ENCODE results near the gene RASSF5. TPM values are rescaled to one million over a fixed set of nuclear protein-coding genes. Genes with fewer than 3 reads are reported as not detected.
A peak's percentile ranks its signal among the peaks of the same experiment; 100 is the strongest.

Gene RASSF5
- total and polyA plus RNA-seq, 9 of the 15 experiments (the other 6 are each of a cell fraction or from before 2014, with no cell fraction given), result 6.1 to 41.0 (median 25.2) TPM

DNA sequence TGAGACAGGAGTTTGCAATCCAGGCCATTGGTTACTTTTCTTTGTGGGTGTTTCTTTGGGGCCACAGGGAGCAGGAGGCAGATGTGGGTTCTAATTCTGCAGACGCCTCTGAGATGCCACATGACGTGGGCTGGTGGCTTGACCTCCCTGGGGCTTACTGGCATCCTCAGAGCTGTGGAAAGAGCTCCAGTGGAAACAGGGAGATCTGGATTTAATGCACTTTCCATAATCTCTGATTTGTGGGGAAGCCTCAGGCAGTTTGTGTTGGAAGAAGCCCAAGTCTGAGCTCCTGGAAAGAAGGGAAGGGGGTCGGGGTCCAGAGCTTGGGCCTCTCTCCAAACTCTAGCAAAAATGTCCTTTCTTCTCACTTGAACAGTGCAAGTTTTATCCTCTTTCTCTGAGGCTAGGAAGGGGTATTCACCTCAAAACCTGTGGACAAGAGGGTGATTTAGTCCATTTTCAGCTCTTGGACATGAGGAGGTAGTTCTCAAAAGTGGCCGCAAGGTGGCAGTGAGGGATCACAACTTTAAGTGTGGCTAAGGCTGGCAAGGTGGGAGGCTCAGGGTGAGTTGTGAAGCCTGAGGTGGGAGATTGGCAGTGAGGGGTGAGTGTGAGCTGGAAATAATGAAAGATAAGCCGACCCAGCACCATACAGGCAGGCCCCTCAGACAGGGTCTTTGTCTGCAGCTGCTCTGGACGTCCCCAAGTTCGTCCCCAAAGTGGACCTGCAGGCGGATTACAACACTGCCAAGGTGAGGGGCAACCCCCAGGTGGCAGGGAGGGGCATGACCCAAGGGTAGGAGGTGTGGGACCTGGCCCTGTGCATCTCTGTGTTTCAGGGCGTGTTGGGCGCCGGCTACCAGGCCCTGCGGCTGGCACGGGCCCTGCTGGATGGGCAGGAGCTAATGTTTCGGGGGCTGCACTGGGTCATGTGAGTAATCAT, 27.9 kb upstream of the RASSF5 start (continued):
- TF ChIP-seq, protein P1, sequence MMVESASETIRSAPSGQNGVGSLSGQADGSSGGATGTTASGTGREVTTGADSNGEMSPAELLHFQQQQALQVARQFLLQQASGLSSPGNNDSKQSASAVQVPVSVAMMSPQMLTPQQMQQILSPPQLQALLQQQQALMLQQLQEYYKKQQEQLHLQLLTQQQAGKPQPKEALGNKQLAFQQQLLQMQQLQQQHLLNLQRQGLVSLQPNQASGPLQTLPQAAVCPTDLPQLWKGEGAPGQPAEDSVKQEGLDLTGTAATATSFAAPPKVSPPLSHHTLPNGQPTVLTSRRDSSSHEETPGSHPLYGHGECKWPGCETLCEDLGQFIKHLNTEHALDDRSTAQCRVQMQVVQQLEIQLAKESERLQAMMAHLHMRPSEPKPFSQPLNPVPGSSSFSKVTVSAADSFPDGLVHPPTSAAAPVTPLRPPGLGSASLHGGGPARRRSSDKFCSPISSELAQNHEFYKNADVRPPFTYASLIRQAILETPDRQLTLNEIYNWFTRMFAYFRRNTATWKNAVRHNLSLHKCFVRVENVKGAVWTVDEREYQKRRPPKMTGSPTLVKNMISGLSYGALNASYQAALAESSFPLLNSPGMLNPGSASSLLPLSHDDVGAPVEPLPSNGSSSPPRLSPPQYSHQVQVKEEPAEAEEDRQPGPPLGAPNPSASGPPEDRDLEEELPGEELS (CRISPR knock-in tag; IDR thresholded peaks at IDR 0.05; ENCODE audit: borderline replicate concordance), result 0 out of 2 replicates have a peak, but pooled peaks have one; percentile 47
- TF ChIP-seq, protein P2, sequence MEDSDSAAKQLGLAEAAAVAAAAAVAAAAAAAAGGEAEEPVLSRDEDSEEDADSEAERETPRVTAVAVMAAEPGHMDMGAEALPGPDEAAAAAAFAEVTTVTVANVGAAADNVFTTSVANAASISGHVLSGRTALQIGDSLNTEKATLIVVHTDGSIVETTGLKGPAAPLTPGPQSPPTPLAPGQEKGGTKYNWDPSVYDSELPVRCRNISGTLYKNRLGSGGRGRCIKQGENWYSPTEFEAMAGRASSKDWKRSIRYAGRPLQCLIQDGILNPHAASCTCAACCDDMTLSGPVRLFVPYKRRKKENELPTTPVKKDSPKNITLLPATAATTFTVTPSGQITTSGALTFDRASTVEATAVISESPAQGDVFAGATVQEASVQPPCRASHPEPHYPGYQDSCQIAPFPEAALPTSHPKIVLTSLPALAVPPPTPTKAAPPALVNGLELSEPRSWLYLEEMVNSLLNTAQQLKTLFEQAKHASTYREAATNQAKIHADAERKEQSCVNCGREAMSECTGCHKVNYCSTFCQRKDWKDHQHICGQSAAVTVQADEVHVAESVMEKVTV (CRISPR knock-in tag; IDR thresholded peaks at IDR 0.05), result peak; percentile 82
- TF ChIP-seq MLLT1 (IDR thresholded peaks at IDR 0.05), result 0 out of 4 replicates have a peak, but pooled peaks of 1 of the 2 experiments have one; percentile 27
- peak; percentile 80 to 86 for TF ChIP-seq RAD21 (CRISPR knock-in tag; conservative IDR thresholded peaks at IDR 0.05 in 1 of 2, IDR thresholded peaks at IDR 0.05 in 1 of 2)
- TF ChIP-seq NCOA2 (IDR thresholded peaks at IDR 0.05; ENCODE audit: partially characterized antibody in 2 of 2), result no peak
- peak; percentile 41; the same call in 1 of the 2 replicates for TF ChIP-seq MYNN (IDR thresholded peaks at IDR 0.05)
- TF ChIP-seq MYNN (CRISPR knock-in tag; IDR thresholded peaks at IDR 0.05), result no peak
- peak; percentile 76; the same call in 1 of the 2 replicates for TF ChIP-seq STAG1 (CRISPR knock-in tag; IDR thresholded peaks at IDR 0.05; ENCODE audit: borderline replicate concordance)
- TF ChIP-seq CREM (IDR thresholded peaks at IDR 0.05; ENCODE audit: low read depth), result 0 out of 2 replicates have a peak, but pooled peaks have one; percentile 23
- TF ChIP-seq, protein P3, sequence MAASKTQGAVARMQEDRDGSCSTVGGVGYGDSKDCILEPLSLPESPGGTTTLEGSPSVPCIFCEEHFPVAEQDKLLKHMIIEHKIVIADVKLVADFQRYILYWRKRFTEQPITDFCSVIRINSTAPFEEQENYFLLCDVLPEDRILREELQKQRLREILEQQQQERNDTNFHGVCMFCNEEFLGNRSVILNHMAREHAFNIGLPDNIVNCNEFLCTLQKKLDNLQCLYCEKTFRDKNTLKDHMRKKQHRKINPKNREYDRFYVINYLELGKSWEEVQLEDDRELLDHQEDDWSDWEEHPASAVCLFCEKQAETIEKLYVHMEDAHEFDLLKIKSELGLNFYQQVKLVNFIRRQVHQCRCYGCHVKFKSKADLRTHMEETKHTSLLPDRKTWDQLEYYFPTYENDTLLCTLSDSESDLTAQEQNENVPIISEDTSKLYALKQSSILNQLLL (CRISPR knock-in tag; IDR thresholded peaks at IDR 0.05; ENCODE audit: borderline replicate concordance), result no peak
- no peak for TF ChIP-seq ZBTB5 (IDR thresholded peaks at IDR 0.05)
- peak; percentile 86 to 95 (median 91) for TF ChIP-seq CTCF (IDR thresholded peaks at IDR 0.05 in 2 of 3, conservative IDR thresholded peaks at IDR 0.05 in 1 of 3; ENCODE audit: insufficient read depth in 2 of 3, low read depth in 1 of 3, low read length in 3 of 3)
- no peak for TF ChIP-seq SRSF1 (IDR thresholded peaks at IDR 0.05; ENCODE audit: low read depth, low read length)

All from K562 (cell line).